Hepatic stellate cell (primary cell): ENCODE measurements around the gene IGFBP7.

ENCODE experiments used
- DNase-seq: peaks from one replicate; pipeline ENCODE4 v3.0.0; 2011; ENCODE audit warnings: low spot score

Gene IGFBP7, protein sequence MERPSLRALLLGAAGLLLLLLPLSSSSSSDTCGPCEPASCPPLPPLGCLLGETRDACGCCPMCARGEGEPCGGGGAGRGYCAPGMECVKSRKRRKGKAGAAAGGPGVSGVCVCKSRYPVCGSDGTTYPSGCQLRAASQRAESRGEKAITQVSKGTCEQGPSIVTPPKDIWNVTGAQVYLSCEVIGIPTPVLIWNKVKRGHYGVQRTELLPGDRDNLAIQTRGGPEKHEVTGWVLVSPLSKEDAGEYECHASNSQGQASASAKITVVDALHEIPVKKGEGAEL

DNA sequence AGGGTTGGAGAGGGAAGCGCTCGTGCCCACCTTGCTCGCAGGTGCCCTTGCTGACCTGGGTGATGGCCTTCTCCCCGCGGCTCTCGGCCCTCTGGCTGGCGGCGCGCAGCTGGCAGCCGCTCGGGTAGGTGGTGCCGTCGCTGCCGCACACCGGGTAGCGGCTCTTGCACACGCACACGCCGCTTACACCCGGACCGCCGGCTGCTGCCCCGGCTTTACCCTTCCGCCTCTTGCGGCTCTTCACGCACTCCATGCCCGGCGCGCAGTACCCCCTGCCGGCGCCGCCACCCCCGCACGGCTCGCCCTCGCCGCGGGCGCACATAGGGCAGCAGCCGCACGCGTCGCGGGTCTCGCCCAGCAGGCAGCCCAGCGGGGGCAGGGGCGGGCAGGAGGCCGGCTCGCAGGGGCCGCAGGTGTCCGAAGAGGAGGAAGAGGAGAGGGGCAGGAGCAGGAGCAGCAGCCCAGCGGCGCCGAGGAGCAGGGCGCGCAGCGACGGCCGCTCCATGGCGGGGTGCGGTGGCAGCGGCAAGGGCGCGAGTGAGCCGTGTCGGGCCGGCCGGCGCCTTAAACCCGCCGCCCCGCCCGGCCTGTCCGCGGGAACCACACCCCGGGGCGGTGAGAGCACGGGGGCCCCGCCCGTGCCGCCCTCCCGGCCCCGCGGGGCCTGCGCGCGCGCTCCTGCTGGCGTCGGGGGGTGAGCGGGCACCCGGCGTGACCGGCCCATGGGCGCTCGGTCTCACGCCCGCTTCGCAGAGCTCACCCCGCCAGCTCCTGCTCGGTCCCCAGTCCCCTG lies at the start of gene IGFBP7:
Gene IGFBP7 (minus strand): TSS at position 539 of the 793 bp plus-strand sequence. CDS start 34 bp downstream, at position 505.
- peak; percentile 78 for DNase-seq

DNA sequence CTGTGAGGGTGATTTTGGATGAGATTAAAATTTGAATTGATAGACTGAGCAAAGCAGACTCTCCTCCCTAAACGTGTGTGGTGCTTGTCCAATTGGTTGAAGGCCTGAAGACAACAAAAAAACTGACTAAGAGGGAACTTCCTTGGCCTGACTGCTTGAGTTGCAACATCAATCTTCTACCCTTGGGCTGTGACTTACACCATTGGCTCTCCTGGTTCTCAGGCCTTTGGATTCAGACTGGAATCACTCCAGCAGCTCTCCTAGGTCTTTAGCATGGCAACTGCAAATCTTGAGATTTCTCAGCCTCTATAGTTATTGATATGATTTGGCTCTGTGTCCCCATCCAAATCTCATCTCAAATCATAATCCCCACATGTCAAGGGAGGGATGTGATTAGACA lies 49.7 kb upstream of the IGFBP7 start:
- no peak for DNase-seq

DNA sequence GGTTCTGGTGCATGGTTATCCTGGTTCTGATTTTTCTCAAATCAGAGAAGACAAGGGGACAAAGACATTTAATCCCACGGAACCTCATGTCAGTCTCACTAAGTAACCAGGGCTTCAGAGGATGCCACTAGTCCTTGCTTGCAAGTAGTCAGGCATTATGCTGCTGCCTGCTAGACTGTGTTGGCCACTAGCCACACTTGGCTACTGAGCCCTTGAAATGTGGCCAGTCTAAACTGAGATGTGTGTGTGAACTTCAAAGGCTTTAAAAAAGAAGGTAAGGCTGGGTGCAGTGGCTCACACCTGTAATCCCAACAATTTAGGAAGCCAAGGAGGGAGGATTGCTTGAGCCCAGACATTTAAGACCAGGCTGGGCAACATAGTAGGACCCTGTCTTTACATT lies 48.6 kb upstream of the IGFBP7 start:
- DNase-seq = no peak

DNA sequence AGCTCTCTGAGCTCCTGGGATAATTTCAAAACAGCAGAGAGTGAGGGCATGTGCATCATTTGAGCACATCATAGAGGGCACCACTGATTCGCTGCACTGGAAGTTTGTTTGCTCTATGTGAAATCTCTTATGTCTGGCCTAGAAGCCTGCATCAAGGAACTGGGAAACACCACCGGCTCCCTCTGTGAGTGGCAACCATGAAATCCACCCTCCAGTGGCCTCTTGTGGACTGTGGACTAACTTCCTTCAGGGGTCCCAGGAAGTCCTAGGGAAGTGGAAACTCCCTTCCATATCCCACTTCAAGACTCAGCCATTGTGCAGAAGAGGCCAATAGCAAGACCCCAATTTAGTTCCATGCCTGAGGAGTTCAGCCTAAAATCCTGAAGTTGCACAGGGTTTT lies 48.0 kb upstream of the IGFBP7 start:
- DNase-seq = no peak

DNA sequence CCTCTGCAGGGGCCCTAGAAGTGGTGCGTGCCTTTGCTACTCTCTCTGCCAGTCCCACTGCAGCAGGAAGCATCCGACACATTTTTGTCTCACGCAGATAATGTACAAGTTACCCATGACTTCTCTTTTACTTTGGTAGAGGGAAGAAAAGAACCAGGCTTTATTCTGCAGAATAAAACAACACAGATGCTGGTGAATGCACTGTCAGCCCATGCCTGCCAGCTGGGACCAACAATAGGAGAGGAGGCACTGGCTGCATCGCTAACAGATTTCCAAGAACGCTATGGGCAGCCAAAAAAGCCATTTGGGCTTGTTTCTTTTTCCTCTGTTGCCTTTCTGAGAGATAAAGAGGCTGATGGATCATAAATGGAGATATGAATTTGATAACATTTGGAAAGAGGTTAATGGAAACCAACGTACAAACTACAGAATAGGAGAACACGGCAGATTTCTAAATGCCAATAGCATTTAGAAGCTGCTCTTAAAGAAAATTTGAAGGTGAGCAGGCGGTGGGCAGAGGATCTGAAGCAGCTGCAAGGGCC lies 47.5 kb upstream of the IGFBP7 start:
- DNase-seq = no peak

DNA sequence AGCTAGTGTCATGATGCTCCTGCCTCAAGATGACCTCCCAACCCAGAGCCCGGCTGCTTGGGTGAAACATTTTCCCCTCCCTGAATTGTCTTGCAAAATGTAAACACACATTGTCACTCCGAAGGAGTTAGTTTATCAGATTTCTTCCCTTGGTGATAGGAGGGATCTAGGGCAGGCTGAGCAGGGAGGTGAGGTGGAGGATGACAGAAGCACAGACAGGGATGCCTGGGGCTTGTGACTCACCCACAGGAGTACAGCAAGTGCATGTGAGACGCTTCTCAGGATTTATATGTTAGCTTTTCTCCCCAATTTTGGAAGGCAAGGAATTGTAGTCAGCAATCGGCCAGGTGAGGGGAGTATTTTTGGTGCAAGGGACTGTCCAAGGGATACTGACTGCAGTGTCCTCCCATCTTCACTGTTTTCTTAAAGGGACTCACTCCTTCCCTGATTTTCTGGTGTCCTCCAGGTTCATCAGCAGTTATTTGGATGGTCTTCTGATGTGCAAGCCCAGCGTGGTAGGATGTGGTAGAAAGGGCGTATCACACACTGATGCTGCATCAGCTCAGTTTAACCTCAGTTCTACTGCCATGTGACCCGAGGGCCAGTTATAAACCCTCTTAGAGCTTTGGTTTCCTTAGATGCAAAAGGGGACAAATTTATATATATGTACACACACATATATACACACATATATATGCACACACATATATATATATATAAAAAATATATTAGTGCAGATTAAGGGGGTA lies 46.2 kb upstream of the IGFBP7 start:
- no peak for DNase-seq

DNA sequence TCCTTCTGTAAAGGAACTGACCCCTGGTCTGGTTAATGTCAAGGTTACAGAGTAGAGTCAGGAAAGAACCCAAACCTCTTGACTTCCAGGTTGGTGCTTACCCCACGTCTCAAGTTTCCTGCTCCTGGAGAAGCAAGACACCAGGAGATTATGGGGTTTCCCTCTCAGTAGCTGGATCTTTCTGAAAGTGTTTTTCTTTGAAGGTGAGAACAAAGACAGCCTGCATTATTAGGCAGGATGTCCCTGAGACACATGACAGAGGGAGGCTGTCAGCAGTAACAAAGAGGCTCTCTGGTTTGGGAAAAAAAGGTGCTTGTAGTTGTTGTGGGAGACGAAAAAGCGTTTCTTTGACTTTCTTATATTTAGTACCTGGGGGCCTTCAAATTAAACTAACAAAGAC lies 44.7 kb upstream of the IGFBP7 start:
- DNase-seq = no peak

DNA sequence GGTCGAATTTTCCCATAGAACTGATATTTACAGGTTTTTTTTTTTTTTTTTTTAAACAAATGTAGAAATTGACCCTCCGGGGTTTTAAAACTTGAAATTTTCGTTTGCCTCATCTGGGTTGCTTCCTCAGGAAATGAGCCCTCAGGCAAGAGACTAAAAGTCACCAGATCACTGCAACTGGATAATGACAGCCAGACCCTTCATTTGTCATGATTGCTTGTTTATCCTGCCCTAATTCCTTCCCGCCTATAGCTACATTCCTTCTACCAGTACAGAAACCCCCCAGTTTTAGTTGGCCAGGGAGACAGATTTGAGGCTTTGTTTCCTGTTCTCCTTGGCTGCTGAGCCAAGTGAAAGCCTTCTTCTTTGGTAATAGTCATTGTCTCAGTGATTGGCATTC lies 44.0 kb upstream of the IGFBP7 start:
- no peak for DNase-seq

DNA sequence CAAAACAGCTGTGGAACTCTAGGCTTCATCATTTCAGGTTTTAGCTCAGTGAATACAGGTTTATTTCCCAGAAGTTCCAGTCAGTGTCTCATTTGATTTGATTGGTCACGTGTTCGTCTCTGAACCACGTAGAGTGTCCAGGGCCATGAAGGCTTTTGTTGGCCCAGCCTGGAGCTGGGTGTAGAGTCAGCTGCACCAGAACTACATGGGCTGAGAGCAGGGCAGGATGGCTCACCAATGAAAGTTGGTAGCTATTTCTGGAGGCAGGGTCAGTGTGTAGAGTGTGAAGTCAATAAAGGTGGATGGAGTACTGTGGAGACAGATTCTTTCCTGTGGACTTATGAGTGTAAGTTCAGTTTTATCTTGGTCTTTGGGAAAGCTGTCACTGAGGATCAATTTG lies 43.0 kb upstream of the IGFBP7 start:
- DNase-seq = no peak

DNA sequence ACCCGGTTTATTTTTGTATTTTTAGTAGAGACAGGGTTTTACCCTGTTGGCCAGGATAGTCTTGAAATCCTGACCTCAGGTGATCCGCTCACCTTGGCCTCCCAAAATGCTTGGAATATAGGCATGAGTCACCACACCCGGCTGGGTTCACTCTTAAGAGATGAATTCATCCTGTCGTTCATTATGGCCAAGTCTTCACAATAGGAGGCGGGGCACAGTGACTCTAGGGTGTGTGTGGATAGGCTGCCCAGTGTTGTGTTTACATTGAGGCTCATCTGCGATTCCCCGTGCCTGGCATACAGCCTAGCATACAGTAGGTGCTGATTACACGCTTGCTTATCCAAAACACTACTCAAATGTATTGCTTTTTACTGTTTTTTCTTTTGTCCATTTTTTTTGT lies 41.3 kb upstream of the IGFBP7 start:
- DNase-seq = no peak

DNA sequence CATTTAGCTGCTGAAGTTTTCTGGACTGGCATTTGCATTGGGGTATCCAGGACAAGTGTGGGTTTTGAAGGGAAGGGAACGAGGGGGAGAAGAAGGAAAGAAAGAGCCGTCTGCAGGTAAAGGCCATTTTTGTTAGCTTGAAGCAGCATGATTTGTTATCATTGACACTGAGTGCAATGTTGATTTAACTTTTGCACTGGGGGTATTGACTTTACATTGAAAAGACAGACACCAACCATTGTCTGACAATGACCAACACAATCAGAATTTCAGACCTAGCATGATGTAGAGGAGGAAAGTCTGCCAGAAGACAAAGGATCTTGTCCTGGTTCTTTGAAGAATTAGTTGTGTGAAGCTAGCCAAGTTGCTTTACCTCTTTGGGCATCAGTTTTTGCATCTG lies 39.6 kb upstream of the IGFBP7 start:
- DNase-seq = no peak

DNA sequence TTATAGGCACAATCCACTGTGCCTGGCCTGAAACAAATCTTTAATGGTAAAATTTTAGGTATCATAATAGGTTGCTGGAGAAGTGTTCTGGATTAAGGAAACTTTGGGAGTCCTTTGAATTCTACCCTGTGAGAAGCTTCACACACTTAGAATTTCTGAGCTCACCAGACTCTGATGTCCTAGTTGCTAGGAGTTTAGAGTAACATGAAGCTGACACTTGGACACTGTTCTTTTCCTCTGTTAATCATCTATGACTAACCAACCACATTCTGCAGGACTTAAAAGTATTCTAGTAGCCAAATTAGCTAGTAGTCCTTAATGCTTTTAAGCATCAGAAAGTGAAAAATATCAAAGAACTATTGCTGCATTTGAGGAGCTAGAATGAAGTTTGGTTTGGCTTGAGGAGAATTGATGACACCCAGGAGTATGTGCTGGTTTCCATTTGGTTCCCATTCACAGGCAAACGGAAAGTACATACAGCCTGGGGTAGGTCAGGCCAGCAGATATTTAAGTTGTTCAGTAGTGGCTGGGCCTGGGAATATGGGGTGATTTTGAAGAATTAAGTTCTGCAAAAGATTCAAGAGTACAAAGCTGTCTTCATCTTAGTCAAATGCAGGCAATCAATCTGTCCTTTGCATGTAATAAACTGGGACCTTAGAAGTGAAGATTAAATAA lies 38.8 kb upstream of the IGFBP7 start:
- DNase-seq = no peak

DNA sequence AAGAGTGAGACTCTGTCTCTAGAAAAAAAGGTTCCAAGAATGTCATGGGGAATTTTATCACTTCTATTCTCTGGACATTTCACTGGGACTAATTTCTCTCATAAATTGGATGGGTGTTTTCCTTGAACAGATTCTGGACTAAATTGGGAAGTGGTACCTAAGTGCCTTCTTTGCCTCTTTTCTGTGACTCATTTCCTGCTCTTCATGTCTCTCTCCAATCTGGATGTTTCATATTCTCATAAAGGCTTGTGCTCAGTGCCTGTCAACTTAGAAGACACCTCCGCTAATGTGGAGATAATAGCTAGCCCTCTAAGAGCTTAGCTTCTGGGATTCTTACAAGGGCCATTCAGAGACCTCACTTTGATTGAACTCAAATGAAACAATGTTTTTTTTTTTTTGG lies 38.0 kb upstream of the IGFBP7 start:
- DNase-seq = no peak

DNA sequence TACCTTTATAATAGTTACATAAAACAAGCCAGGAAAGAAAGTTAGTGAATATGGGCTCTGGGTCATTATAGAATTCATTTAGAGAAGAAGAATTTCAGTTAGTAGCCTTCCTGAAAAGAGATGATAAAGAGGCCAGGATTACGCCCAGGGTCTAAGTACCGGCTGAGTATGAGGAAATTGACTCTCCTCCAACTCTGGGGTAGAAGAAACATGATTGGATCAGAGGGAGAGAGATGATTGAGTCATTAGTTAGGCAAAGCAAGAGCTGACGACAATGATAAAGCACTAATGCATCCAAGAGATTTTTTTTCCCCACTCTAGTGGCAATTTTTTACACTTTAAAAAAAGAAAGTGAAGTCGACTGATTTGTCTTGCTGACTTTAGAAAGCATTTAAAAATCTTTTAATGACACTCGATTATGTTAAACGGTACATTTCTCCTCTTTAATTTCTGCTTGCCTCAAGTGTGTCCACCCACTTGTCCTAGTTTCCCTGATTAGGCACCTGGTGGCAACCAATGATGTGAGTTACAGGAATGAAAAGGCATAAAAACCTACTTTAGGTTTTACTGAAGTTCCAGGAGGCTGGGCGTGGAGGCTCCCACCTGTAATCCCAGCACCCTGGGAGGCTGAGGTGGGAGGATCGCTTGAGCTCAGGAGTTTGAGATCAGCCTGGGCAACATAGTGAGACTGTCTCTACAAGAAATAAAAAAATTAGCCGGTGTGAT lies 37.3 kb upstream of the IGFBP7 start:
- DNase-seq = no peak

DNA sequence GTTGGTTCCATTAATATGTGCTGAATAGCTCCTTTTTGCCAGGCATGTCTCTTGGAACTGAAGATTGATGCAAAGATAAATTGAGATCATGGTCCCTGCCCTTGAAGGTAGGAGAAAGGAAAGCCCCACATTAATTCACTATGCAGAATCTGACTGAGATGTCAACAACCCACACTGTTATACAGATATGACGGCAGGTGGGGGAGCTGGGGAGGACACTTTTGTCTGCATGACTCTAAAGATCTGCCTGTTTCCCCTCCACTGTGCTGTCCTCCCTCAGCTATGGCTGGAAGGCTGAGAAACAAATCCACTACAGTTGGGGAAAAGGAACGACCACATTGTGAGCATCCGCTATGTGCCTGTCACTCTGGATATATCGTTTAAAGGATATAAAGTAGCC lies 36.3 kb upstream of the IGFBP7 start:
- DNase-seq = no peak

DNA sequence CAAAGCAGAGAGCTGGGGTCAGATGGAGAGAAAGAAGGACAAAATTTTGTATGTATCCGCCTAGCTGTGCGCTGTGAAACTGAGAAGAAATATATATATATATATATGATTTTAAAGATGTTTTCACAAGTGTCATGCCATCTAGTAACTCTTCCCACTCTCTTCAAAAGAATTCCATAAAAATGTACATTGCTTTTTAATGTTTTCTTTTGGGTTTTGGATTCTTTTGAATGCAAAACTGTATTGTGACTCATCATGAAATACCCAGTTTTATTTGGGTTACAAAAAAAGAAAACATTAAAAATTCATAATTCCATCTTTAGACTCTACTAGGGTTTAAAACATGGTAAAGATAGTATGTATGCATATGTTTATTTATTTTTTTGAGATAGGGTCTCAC lies 34.3 kb upstream of the IGFBP7 start:
- no peak for DNase-seq

DNA sequence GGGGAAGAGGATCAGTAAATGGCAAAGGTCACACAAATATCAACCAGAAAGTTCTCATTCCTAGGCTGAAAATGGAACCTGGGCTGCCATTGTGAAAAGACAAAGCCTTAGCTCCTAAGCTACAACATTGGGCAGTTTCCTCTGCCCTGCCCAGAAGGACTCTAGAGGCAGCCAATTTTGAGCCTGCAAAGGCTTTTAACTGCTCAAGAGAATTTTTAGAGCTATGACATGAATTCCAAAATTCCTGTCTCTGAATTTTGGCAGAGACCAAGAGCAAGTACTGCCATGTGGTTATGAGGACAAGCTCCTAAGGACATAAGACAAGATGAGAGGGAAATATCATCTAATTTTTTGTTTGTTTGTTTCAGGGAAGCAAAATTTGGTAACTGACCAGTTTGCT lies 29.6 kb upstream of the IGFBP7 start:
- no peak for DNase-seq

DNA sequence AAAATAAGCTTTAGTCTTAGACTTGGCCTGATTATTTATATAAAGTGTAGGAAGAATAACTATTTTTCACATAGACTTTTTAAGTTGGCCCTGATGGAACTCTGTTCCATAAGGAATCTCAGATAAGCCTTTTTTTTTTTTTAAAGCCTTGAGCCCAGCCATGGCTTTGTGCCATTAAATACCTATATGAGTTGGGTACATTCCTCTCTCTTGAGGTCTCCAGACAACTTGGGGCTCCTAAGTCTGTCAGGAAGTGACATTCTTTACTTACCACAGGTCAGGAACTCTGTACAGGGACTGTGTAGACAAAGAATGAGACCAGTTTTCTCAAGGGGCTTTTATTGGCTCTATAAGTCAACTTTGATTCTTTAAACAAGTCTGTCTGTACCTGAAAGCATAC lies 27.1 kb upstream of the IGFBP7 start:
- no peak for DNase-seq

DNA sequence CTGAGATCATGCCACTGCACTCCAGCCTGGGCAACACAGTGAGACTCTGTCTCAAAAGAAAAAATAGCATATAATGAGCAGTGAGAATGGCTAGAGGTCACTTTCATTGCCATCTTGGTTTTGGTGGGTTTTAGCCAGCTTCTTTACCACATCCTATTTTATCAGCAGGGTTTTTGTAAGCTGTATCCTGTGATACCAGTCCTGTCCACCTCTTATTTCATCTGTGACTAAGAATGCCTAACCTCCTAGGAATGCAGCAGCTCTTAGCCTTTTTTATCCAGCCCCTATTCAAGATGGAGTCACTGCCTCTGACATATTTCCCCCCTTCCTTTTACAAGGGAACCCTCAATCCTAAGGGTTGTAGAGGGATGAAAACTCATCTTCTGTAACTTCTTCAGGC lies 26.1 kb upstream of the IGFBP7 start:
- DNase-seq = no peak

DNA sequence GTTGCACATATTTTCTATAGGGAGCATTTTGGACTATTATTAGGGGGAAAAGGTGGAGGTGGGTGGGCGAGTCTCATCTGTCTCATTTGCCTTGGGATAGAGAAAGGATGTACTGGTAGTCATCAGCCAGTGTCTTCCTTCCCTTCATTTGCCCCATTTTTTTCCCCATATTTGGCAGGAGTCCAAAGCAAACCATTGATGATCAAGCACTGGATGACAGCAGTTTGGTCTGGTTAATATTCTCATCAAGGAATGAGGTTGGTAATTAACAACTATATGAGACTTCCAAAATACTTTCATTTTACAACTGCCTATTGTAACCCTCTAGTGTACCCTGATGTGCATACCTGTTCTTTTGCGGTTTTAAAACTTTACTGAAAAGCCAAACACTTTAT lies 22.6 kb upstream of the IGFBP7 start:
- no peak for DNase-seq
